HCT116 (cell line): ENCODE results near the gene ARHGAP10. TPM values are rescaled to one million over a fixed set of nuclear protein-coding genes. Genes with fewer than 3 reads are reported as not detected.

Source experiments
- ATAC-seq: fragments of 200-7000 bp; cut with Tn5 transposase; 2 replicates; pipeline ENCODE4 v1.9.1; 2020; ENCODE audit warnings: mild to moderate bottlenecking, moderate library complexity
- BruUV-seq: library from RNA; stranded (reverse); fragments of 400-500 nt; replicated peaks from 2 replicates; lab custom pipeline; 2021; lab: Mats Ljungman, UMichigan
- CTCF ChIA-PET: fragments of 300-600 bp; sonication (Branson Sonifier 250); formaldehyde crosslinking; loops from one replicate; lab custom pipeline; 2021; ENCODE audit warnings: antibody characterized with exemption; lab: Charles Lee
- POLR2A ChIA-PET: fragments of 300-600, 350-600 bp; sonication (Branson Sonifier 250); formaldehyde crosslinking; loops from one replicate; lab custom pipeline; 2021; ENCODE audit warnings: antibody characterized with exemption; lab: Charles Lee
- RAD21 ChIA-PET, 2 experiments: fragments of 300-600 bp; sonication (Branson Sonifier 250); formaldehyde crosslinking; loops; one replicate each; lab custom pipeline; 2023; ENCODE audit warnings: low total read pairs in 2 of 2; ENCODE audit not compliant: uncharacterized antibody in 2 of 2, unreplicated experiment in 2 of 2, low non-redundant PET in 1 of 2; lab: Charles Lee
- DNase-seq: peaks from one replicate; pipeline ENCODE4 v3.0.0-alpha.2; 2010; ENCODE audit warnings: low read depth, low spot score
- H2AFZ ChIP-seq: fragments of 200-600 bp; shearing (Covaris generic), sonication (generic); 2 replicates; pipeline ENCODE4 v1.6.1; 2017; ENCODE audit warnings: low read depth, mixed run types, mixed read lengths, antibody characterized with exemption, low read length; ENCODE audit not compliant: poor library complexity, severe bottlenecking
- H3K27ac ChIP-seq: 2 replicates; pipeline ENCODE4 v1.5.1; 2012; ENCODE audit warnings: low read depth, low read length
- H3K27me3 ChIP-seq: fragments of 200-600 bp; sonication (generic); 2 replicates; pipeline ENCODE4 v1.6.1; 2016; ENCODE audit warnings: mixed run types, low read length, mixed read lengths; ENCODE audit not compliant: insufficient read depth
- H3K36me3 ChIP-seq, 2 experiments: fragments of 200-500 bp in 1 of 2; fragments of 200-600 bp in 1 of 2; sonication (Bioruptor generic) in 1 of 2; sonication (generic) in 1 of 2; 2 replicates each; pipeline versions ENCODE4 v1.5.1 to v1.6.1; 2014 to 2016; ENCODE audit warnings: low read length in 2 of 2, inconsistent platforms in 1 of 2, mixed read lengths in 1 of 2, mixed run types in 1 of 2; ENCODE audit not compliant: insufficient read depth in 2 of 2, control insufficient read depth in 1 of 2
- H3K4me1 ChIP-seq, 2 experiments: fragments of 200-600 bp in 1 of 2; sonication (generic) in 1 of 2; 2 replicates each; pipeline versions ENCODE4 v1.5.1 to v1.6.1; 2012 to 2017; ENCODE audit warnings: low read length in 2 of 2, inconsistent platforms in 1 of 2, mild to moderate bottlenecking in 1 of 2, mixed read lengths in 1 of 2, mixed run types in 1 of 2, moderate library complexity in 1 of 2; ENCODE audit not compliant: insufficient read depth in 2 of 2, control insufficient read depth in 1 of 2
- H3K4me2 ChIP-seq: fragments of 200-600 bp; sonication (generic); 2 replicates; pipeline ENCODE4 v1.6.1; 2017; ENCODE audit warnings: mixed run types, low read length, mixed read lengths
- H3K4me3 ChIP-seq, 2 experiments: fragments of 200-600 bp in 1 of 2; sonication (generic) in 1 of 2; replicated peaks in 1 of 2; 2 replicates each; pipeline ENCODE4 v1.5.1; 2011 to 2016; ENCODE audit warnings: low read length in 2 of 2, control low read depth in 1 of 2, low read depth in 1 of 2, mild to moderate bottlenecking in 1 of 2, mixed read lengths in 1 of 2, mixed run types in 1 of 2
- H3K79me2 ChIP-seq: fragments of 200-600 bp; sonication (generic); 2 replicates; pipeline ENCODE4 v1.6.1; 2017; ENCODE audit warnings: mild to moderate bottlenecking, mixed run types, low read length, moderate library complexity, mixed read lengths; ENCODE audit not compliant: insufficient read depth
- H3K9ac ChIP-seq: fragments of 200-600 bp; sonication (generic); 2 replicates; pipeline ENCODE4 v1.6.1; 2016; ENCODE audit warnings: low read length, mixed read lengths
- H3K9me2 ChIP-seq: fragments of 200-600 bp; sonication (generic), shearing (Covaris generic); 2 replicates; pipeline ENCODE4 v1.6.1; 2017; ENCODE audit warnings: mixed run types, mild to moderate bottlenecking, moderate library complexity; ENCODE audit not compliant: insufficient read depth
- H3K9me3 ChIP-seq, 2 experiments: fragments of 200-500 bp in 1 of 2; fragments of 200-600 bp in 1 of 2; sonication (Bioruptor generic) in 1 of 2; sonication (generic) in 1 of 2; 2 replicates each; pipeline ENCODE4 v1.6.1; 2014 to 2017; ENCODE audit warnings: low read length in 2 of 2, mixed read lengths in 2 of 2, inconsistent platforms in 1 of 2, low read depth in 1 of 2, mild to moderate bottlenecking in 1 of 2, mixed run types in 1 of 2, moderate library complexity in 1 of 2; ENCODE audit not compliant: control insufficient read depth in 1 of 2, insufficient read depth in 1 of 2
- H4K20me1 ChIP-seq: fragments of 200-600 bp; sonication (generic), shearing (Covaris generic); 2 replicates; pipeline ENCODE4 v1.6.1; 2017; ENCODE audit warnings: mixed run types, mild to moderate bottlenecking, moderate library complexity; ENCODE audit not compliant: insufficient read depth
- ATF3 ChIP-seq: IDR thresholded peaks from 2 replicates; pipeline ENCODE4 v1.6.1; 2012
- CBX3 ChIP-seq: IDR thresholded peaks from 2 replicates; pipeline ENCODE4 v1.6.1; 2012; ENCODE audit warnings: low read depth
- CEBPB ChIP-seq: IDR thresholded peaks from 2 replicates; pipeline ENCODE4 v1.6.1; 2012; ENCODE audit warnings: low read depth
- EGR1 ChIP-seq: IDR thresholded peaks from 2 replicates; pipeline ENCODE4 v1.6.1; 2012; ENCODE audit warnings: low read depth
- EZH2 ChIP-seq: fragments of 200-600 bp; sonication (generic); IDR thresholded peaks from 2 replicates; pipeline ENCODE4 v1.6.1; 2017; ENCODE audit warnings: antibody characterized with exemption, mixed run types
- EZH2phosphoT487 ChIP-seq: fragments of 200-600 bp; IDR thresholded peaks from 2 replicates; pipeline ENCODE4 v1.6.1; 2018; ENCODE audit warnings: antibody characterized with exemption, borderline replicate concordance
- MAX ChIP-seq: IDR thresholded peaks from 2 replicates; pipeline ENCODE4 v1.6.1; 2012
- RAD21 ChIP-seq: IDR thresholded peaks from 2 replicates; pipeline ENCODE4 v1.6.1; 2012; ENCODE audit warnings: low read depth, mild to moderate bottlenecking
- SP1 ChIP-seq: IDR thresholded peaks from 2 replicates; pipeline ENCODE4 v1.6.1; 2012; ENCODE audit warnings: low read depth
- YY1 ChIP-seq: IDR thresholded peaks from 2 replicates; pipeline ENCODE4 v1.6.1; 2011; ENCODE audit warnings: low read length, low read depth, moderate library complexity, mild to moderate bottlenecking; ENCODE audit not compliant: insufficient replicate concordance; ENCODE audit errors: extremely low read depth
- ZBTB33 ChIP-seq: IDR thresholded peaks from 2 replicates; pipeline ENCODE4 v1.6.1; 2011; ENCODE audit warnings: mild to moderate bottlenecking, low read length, moderate library complexity; ENCODE audit not compliant: insufficient replicate concordance; ENCODE audit errors: extremely low read depth
- ZNF274 ChIP-seq: fragments of 200-500 bp; sonication (Bioruptor generic); IDR thresholded peaks from 2 replicates; pipeline ENCODE4 v1.6.1; 2014; ENCODE audit warnings: mild to moderate bottlenecking, low read depth, low read length, inconsistent platforms
- intact Hi-C: fragments of 100-400 bp; cut with micrococcal nuclease; formaldehyde crosslinking; loops from 2 replicates; pipeline ENCODE4 v1.10.0; 2022
- total RNA-seq: library from RNA; stranded (reverse); gene quantifications from one replicate; pipeline ENCODE4 v1.2.1, GENCODE V29; 2021; ENCODE audit not compliant: unreplicated experiment

ARHGAP10 gene
- total RNA-seq, 1 experiment from 2014 or later, result 24.7 TPM

GRCh38 chr4:147901916-147902315, 170.0 kb downstream of the ARHGAP10 start:
- H4K20me1 ChIP-seq, result no peaks in the 10 kb centered on the region
- H3K27ac ChIP-seq, result no peak overlapping the region
- H3K79me2 ChIP-seq, result no peaks in the 10 kb centered on the region
- BruUV-seq, result no TSS peak
- H3K9me3 ChIP-seq, result peaks cover 0 to 4% of the 10 kb centered on the region in 2 experiments; a peak in 1 of 4 replicates
- POLR2A ChIA-PET, result no interaction called here
- no peak for DNase-seq
- CTCF ChIA-PET, result no interaction called here
- no peaks in the 10 kb centered on the region for H3K27me3 ChIP-seq
- H3K9ac ChIP-seq, result no peak overlapping the region
- intact Hi-C loops, result no loop called here
- no peak for ATAC-seq
- no peaks in the 10 kb centered on the region for H3K4me1 ChIP-seq
- no peaks in the 10 kb centered on the region for H3K36me3 ChIP-seq
- RAD21 ChIA-PET, result no interaction called here
- no peak overlapping the region for H3K4me2 ChIP-seq
- no peak overlapping the region for H3K4me3 ChIP-seq
- TF ChIP-seq SP1 (no peak), EGR1 (no peak), CBX3 (no peak), EZH2 (no peak), ATF3 (no peak), ZBTB33 (no peak), EZH2phosphoT487 (no peak), CEBPB (no peak), RAD21 (no peak), ZNF274 (no peak), YY1 (no peak), MAX (no peak)
- H2AFZ ChIP-seq, result no peak overlapping the region
- H3K9me2 ChIP-seq, result no peaks in the 10 kb centered on the region
